ENCODE measurements around the gene MICU1.
A peak's percentile ranks its signal among the peaks of the same experiment; 100 is the strongest.
"Not testable (repeated sequence)": the region's sequence is repeated elsewhere in the genome, so short reads cannot be mapped to it uniquely, and the experiment has no call there.

The MICU1 gene

GRCh38 chr10:72379776-72380175, 246.1 kb downstream of the MICU1 start:
- DNase-seq = no peak

GRCh38 chr10:72379062-72379461, 246.8 kb downstream of the MICU1 start:
- DNase-seq = no peak

- no peak for DNase-seq
Observed at GRCh38 chr10:72375585-72375984, 250.3 kb downstream of the MICU1 start.

GRCh38 chr10:72375173-72375572, 250.7 kb downstream of the MICU1 start:
- DNase-seq = no peak

GRCh38 chr10:72370201-72370722, 255.6 kb downstream of the MICU1 start:
- no peak for DNase-seq

GRCh38 chr10:72367301-72367960, 258.4 kb downstream of the MICU1 start:
- no peak for DNase-seq

GRCh38 chr10:72365106-72365895, 260.6 kb downstream of the MICU1 start:
- DNase-seq = no peak

GRCh38 chr10:72364239-72364777, 261.6 kb downstream of the MICU1 start:
- DNase-seq = peak; percentile 87

GRCh38 chr10:72356987-72357386, 268.9 kb downstream of the MICU1 start:
- no peak for DNase-seq

- DNase-seq = no peak
Observed at GRCh38 chr10:72356115-72356514, 269.8 kb downstream of the MICU1 start.

- DNase-seq = no peak
Observed at GRCh38 chr10:72355214-72355555, 270.7 kb downstream of the MICU1 start.

- DNase-seq = peak; percentile 91
Observed at GRCh38 chr10:72354356-72355213, 271.3 kb downstream of the MICU1 start, which contains the start of gene DNAJB12. TSS of gene DNAJB12 (minus strand) at chr10:72354919. CDS start at chr10:72354897, 22 bp downstream.

- DNase-seq = no peak
Observed at GRCh38 chr10:72353965-72354355, 271.9 kb downstream of the MICU1 start.

- no peak for DNase-seq
Observed at GRCh38 chr10:72353028-72353964, 272.6 kb downstream of the MICU1 start.

- no peak for DNase-seq
Observed at GRCh38 chr10:72351479-72351878, 274.4 kb downstream of the MICU1 start.

- DNase-seq = no peak
Observed at GRCh38 chr10:72349438-72349837, 276.4 kb downstream of the MICU1 start.

GRCh38 chr10:72348282-72348681, 277.6 kb downstream of the MICU1 start:
- no peak for DNase-seq

- not testable (repeated sequence) for DNase-seq
Observed at GRCh38 chr10:72346117-72346516, 279.8 kb downstream of the MICU1 start.

GRCh38 chr10:72344932-72345331, 280.9 kb downstream of the MICU1 start:
- DNase-seq = peak; percentile 40

- DNase-seq = no peak
Observed at GRCh38 chr10:72342911-72343310, 283.0 kb downstream of the MICU1 start.

GRCh38 chr10:72340510-72341261, 285.2 kb downstream of the MICU1 start:
- DNase-seq = peak; percentile 82

All from activated naive CD4-positive, alpha-beta T cell treated with Interleukin-2 at 50 U/mL for 16 hours (primary cell).